OCI-LY1 (cell line): ENCODE measurements around the gene POLR2C.

Source experiments
- CTCF ChIP-seq: fragments of 200-600 bp; sonication (generic), shearing (Covaris generic); IDR thresholded peaks from 2 replicates; pipeline ENCODE4 v1.5.1; 2017; ENCODE audit warnings: mild to moderate bottlenecking, antibody characterized with exemption, low read length, moderate library complexity, mixed read lengths
- EZH2 ChIP-seq: fragments of 200-600 bp; sonication (generic), shearing (Covaris generic); IDR thresholded peaks from 2 replicates; pipeline ENCODE4 v1.8.0; 2017; ENCODE audit warnings: borderline replicate concordance, mixed run types, mild to moderate bottlenecking, antibody characterized with exemption, low read length, moderate library complexity, mixed read lengths

DNA sequence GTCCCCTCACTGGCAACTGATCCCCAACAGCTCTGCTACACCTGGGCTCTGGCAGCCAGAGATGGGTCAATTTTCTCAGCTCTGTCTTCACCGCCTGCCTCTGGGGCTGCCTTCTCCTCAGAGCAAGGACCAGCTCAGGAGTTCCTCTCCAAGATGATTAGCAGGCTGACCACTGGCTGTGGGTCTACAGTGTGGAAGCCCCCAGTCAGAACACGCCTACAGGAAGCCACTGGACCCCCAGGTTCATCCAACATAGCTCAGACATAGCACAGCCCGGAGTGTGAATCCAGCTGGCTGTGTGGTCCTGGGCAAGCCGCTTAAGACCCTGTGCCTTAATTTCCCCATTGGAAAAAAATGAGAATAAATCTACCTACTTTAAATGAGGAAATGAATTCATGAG lies 18.9 kb downstream of the POLR2C start:
- TF ChIP-seq CTCF (no peak), EZH2 (no peak)
